ENCODE results near the gene DZIP1.
"Not testable (repeated sequence)": the region's sequence is repeated elsewhere in the genome, so short reads cannot be mapped to it uniquely, and the experiment has no call there.

The DZIP1 gene, protein sequence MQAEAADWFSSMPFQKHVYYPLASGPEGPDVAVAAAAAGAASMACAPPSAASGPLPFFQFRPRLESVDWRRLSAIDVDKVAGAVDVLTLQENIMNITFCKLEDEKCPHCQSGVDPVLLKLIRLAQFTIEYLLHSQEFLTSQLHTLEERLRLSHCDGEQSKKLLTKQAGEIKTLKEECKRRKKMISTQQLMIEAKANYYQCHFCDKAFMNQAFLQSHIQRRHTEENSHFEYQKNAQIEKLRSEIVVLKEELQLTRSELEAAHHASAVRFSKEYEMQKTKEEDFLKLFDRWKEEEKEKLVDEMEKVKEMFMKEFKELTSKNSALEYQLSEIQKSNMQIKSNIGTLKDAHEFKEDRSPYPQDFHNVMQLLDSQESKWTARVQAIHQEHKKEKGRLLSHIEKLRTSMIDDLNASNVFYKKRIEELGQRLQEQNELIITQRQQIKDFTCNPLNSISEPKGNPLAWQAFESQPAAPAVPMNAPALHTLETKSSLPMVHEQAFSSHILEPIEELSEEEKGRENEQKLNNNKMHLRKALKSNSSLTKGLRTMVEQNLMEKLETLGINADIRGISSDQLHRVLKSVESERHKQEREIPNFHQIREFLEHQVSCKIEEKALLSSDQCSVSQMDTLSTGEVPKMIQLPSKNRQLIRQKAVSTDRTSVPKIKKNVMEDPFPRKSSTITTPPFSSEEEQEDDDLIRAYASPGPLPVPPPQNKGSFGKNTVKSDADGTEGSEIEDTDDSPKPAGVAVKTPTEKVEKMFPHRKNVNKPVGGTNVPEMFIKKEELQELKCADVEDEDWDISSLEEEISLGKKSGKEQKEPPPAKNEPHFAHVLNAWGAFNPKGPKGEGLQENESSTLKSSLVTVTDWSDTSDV

DNA sequence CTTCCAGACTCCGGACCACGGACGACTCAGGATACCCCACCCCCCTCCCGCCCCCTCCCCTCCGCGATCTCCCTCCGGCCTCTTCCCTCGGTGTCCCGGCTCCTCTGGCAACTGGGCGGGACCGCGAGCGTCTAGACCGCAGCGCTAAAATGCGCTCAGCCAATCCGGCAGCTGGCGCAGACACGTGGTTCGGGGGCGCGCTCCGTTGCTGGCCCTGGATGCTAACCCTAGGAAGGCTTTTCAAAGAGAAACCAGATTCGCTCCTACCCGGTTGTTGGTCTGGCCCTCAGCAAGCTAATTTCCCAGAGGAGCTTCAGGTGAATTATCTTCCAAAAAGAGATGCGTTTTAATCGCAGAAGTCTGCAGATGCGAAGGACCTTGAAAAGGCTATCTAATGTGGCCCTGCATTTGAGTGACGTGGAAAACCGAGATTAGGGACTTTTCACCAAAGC lies at the start of gene DZIP1:
TSS of gene DZIP1 (minus strand) at position 106 of the 452 bp plus-strand sequence. CDS start 2,677 bp downstream, outside the sequence.
- no peak for TF ChIP-seq POLR2A (IDR thresholded peaks at IDR 0.05; ENCODE audit: low read length)
- peak; percentile 10 to 11 for DNase-seq

GRCh38 chr13:95690986-95691385 lies 46.5 kb upstream of the DZIP1 start:
- not testable (repeated sequence) for DNase-seq

DNA sequence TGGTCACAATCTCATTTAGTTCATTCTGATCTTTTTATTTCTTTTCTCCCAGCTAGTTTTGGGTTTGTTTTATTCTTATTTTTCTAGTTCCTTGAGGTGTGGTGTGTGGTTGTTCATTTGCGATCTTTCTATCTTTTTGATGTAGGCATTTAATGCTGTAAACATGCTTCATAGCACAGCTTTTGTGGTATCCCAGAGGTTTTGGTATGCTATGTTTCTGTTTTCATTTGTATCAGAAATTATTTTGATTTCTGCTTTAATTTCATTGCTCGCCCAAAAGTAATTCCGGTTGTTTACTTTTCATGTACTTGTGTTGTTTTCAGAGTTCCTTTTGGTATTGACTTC lies 45.0 kb upstream of the DZIP1 start:
- TF ChIP-seq POLR2A (IDR thresholded peaks at IDR 0.05; ENCODE audit: low read length) (no peak), GATA1 (IDR thresholded peaks at IDR 0.05; ENCODE audit: low read depth, low read length) (no peak)
- no peak for DNase-seq

DNA sequence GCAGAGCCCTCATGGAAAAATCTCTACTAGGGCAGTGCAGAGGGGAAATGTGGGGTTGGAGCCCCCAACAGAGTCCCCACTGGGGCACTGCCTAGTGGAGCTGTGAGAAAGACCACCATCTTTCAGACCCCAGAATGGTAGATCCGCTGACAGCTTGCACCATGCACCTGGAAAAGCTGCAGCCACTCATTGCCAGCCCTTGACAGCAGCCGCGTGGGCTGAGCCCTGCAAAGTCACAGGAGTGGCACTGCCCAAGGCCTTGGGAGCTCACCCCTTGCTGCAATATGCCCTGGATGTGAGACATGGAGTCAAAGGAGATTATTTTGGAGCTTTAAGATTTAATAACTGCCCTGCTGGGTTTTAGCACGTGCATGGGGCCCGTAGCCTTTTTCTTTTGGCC lies 40.5 kb upstream of the DZIP1 start:
- not testable (repeated sequence) for DNase-seq

DNA sequence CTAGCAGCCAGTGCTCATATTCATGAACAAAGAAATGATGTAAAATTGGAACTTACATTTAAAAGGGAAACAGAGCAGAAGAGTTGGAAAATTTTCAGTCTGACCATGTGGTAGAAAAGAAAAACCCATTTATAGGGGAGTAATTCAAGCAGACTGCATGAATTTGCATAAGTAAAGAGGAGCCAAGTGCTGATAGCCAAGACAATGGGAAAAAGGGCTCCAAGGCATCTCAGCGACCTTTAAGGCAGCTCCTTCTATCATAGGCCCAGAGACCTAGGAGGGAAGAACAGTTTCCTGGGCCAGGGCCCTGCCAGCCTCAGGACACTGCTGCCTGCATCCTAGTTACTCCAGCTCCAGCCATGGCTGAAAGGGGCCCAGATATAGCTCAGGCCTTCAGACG lies 39.9 kb upstream of the DZIP1 start:
- DNase-seq, result no peak
- TF ChIP-seq POLR2A (IDR thresholded peaks at IDR 0.05; ENCODE audit: low read length) (no peak), GATA1 (IDR thresholded peaks at IDR 0.05; ENCODE audit: low read depth, low read length) (no peak)

GRCh38 chr13:95679722-95680121 lies 35.2 kb upstream of the DZIP1 start:
- DNase-seq, result no peak
- TF ChIP-seq POLR2A (IDR thresholded peaks at IDR 0.05; ENCODE audit: low read length), result no peak
- TF ChIP-seq GATA1 (IDR thresholded peaks at IDR 0.05; ENCODE audit: low read depth, low read length), result no peak

- DNase-seq, result no peak
- TF ChIP-seq GATA1 (IDR thresholded peaks at IDR 0.05; ENCODE audit: low read depth, low read length), result no peak
- TF ChIP-seq POLR2A (IDR thresholded peaks at IDR 0.05; ENCODE audit: low read length), result no peak
These were observed 34.5 kb upstream of the DZIP1 start for GRCh38 chr13:95678967-95679366.

GRCh38 chr13:95677564-95678266 lies 33.2 kb upstream of the DZIP1 start:
- no peak for TF ChIP-seq POLR2A (IDR thresholded peaks at IDR 0.05; ENCODE audit: low read length)
- peak; percentile 45 to 67 for DNase-seq

- TF ChIP-seq POLR2A (IDR thresholded peaks at IDR 0.05; ENCODE audit: low read length) (peak; percentile 97), GATA1 (IDR thresholded peaks at IDR 0.05; ENCODE audit: low read depth, low read length) (no peak)
- peak; percentile 98 to 99 for DNase-seq
These were observed 32.5 kb upstream of the DZIP1 start, which contains the start of gene DNAJC3 for GRCh38 chr13:95676762-95677563. TSS of gene DNAJC3 (plus strand) at chr13:95677139. CDS start at chr13:95677256, 117 bp downstream.

DNA sequence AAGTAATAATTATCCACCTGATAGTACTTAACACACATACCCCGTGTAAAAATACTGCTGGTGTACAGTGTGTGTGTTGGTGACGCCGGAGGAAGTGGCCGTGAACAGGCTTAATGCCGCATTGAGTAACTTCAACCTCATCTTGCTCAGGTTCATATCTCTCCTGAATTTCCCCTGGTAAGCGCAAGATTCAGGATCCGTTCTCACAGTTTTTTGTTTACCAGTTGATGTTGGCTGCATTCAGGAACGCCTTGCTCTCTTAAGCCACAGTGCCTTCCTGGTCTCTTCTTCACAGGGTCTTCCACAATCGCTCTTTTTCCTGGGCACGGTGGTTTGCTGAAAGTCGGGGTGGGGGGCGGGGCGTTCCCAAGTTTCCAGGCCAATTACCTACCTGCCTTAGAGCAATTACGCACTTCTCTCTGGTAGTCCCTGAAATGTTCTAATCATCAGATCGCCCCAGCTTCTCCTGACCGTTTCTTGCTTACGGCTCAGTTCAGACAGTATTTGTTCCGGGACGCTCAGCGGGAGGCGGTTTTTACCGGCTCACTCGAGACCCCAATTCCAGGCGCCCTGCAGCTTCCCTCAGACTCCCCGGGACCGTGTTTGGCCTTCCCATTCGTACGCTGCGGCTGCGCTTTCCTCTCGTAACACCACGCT lies 31.7 kb upstream of the DZIP1 start:
- TF ChIP-seq POLR2A (IDR thresholded peaks at IDR 0.05; ENCODE audit: low read length) (no peak), GATA1 (IDR thresholded peaks at IDR 0.05; ENCODE audit: low read depth, low read length) (no peak)
- peak; percentile 73 to 84 for DNase-seq

- no peak for DNase-seq
- TF ChIP-seq POLR2A (IDR thresholded peaks at IDR 0.05; ENCODE audit: low read length) (no peak), GATA1 (IDR thresholded peaks at IDR 0.05; ENCODE audit: low read depth, low read length) (no peak)
These were observed 27.1 kb upstream of the DZIP1 start for GRCh38 chr13:95671597-95671996.

- DNase-seq, result not testable (repeated sequence)
These were observed 22.7 kb upstream of the DZIP1 start for GRCh38 chr13:95667235-95667634.

DNA sequence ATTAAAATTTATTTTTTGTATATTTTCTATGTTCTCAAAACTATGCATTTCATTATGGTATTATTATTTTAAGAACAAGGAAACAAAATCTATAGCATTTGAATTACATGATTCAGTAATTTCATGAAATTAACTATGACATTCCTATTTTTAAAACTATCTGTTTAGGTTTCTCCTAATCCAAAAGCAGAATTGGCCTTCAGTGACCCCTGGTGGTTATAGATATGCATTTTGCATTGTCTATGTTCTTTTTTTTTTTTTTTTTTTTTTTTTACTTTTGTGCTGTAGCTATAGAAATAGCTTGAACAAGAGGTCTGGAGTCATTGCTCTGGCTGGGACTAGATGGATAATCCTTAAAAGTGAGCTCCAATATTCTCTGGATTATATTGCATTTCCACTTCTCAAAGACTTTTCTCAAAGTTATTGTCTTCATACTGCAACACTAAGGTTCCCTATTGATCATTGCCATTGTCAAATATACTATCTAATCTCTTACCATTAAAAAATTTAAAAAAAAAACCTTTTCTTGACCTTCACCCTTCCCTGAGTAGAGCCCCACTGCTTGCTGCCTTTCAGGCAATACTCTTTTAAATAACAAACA lies 16.6 kb upstream of the DZIP1 start:
- TF ChIP-seq GATA1 (IDR thresholded peaks at IDR 0.05; ENCODE audit: low read depth, low read length) (no peak), POLR2A (IDR thresholded peaks at IDR 0.05; ENCODE audit: low read length) (no peak)
- peak; percentile 42 to 57 for DNase-seq
